KBM-7 (cell line): ENCODE results near the gene FOXP1.
"Not testable (repeated sequence)": the region's sequence is repeated elsewhere in the genome, so short reads cannot be mapped to it uniquely, and the experiment has no call there.

ENCODE experiments used
- DNase-seq: peaks from one replicate; pipeline ENCODE4 v3.0.0-alpha.2; 2015
- in situ Hi-C: fragments of 300-500 bp; cut with MboI; formaldehyde crosslinking; loops from 2 replicates; pipeline ENCODE4 v1.14.3; 2020; ENCODE audit warnings: low sequenced_read_pairs, low pct_unique_long_range_greater_than_20kb, mixed read lengths

FOXP1 gene

GRCh38 chr3:71542521-71543370 lies 40.8 kb downstream of the FOXP1 start:
- in situ Hi-C loops: no loop called here
- peak; percentile 98 for DNase-seq

GRCh38 chr3:71541313-71541712 lies 42.2 kb downstream of the FOXP1 start:
- no peak for DNase-seq

GRCh38 chr3:71537211-71537611 lies 46.3 kb downstream of the FOXP1 start:
- in situ Hi-C loops: no loop called here
- DNase-seq: no peak

More at GRCh38 chr3:71541313-71541712, 42.2 kb downstream of the FOXP1 start:
- in situ Hi-C loops: no loop called here

- no peak for DNase-seq
- in situ Hi-C loops: no loop called here
Measured at GRCh38 chr3:71536376-71536965, 47.1 kb downstream of the FOXP1 start.

- DNase-seq: no peak
- in situ Hi-C loops: no loop called here
Measured at GRCh38 chr3:71533588-71533987, 49.9 kb downstream of the FOXP1 start.

GRCh38 chr3:71532639-71533395 lies 50.7 kb downstream of the FOXP1 start:
- in situ Hi-C loops: no loop called here
- DNase-seq: no peak

- no peak for DNase-seq
- in situ Hi-C loops: no loop called here
Measured at GRCh38 chr3:71530903-71531530, 52.5 kb downstream of the FOXP1 start.

- in situ Hi-C loops: no loop called here
- DNase-seq: no peak
Measured at GRCh38 chr3:71528816-71529215, 54.7 kb downstream of the FOXP1 start.

GRCh38 chr3:71526448-71526847 lies 57.1 kb downstream of the FOXP1 start:
- in situ Hi-C loops, DNase-seq: not testable (repeated sequence)

GRCh38 chr3:71525391-71525790 lies 58.1 kb downstream of the FOXP1 start:
- in situ Hi-C loops: no loop called here

GRCh38 chr3:71524672-71525071 lies 58.9 kb downstream of the FOXP1 start:
- DNase-seq: no peak
- in situ Hi-C loops: no loop called here

More at GRCh38 chr3:71525391-71525790, 58.1 kb downstream of the FOXP1 start:
- no peak for DNase-seq

- DNase-seq: no peak
- in situ Hi-C loops: no loop called here
Measured at GRCh38 chr3:71523628-71524027, 59.9 kb downstream of the FOXP1 start.

- in situ Hi-C loops: no loop called here
- no peak for DNase-seq
Measured at GRCh38 chr3:71521940-71522876, 61.3 kb downstream of the FOXP1 start.

- in situ Hi-C loops: no loop called here
Measured at GRCh38 chr3:71521021-71521352, 62.5 kb downstream of the FOXP1 start.

GRCh38 chr3:71520161-71521020 lies 63.1 kb downstream of the FOXP1 start:
- in situ Hi-C loops: no loop called here
- no peak for DNase-seq

More at GRCh38 chr3:71521021-71521352, 62.5 kb downstream of the FOXP1 start:
- no peak for DNase-seq

GRCh38 chr3:71518089-71518488 lies 65.4 kb downstream of the FOXP1 start:
- DNase-seq: no peak

GRCh38 chr3:71517271-71517791 lies 66.2 kb downstream of the FOXP1 start:
- in situ Hi-C loops: no loop called here
- DNase-seq: no peak

More at GRCh38 chr3:71518089-71518488, 65.4 kb downstream of the FOXP1 start:
- in situ Hi-C loops: no loop called here
